GM19238 (cell line): ENCODE measurements around the gene RBM24.
"Not testable (repeated sequence)": the region's sequence is repeated elsewhere in the genome, so short reads cannot be mapped to it uniquely, and the experiment has no call there.

Experiments
- DNase-seq: peaks from one replicate; pipeline ENCODE4 v3.0.0; 2011; ENCODE audit warnings: low spot score; ENCODE audit not compliant: insufficient read length

RBM24 gene

DNA sequence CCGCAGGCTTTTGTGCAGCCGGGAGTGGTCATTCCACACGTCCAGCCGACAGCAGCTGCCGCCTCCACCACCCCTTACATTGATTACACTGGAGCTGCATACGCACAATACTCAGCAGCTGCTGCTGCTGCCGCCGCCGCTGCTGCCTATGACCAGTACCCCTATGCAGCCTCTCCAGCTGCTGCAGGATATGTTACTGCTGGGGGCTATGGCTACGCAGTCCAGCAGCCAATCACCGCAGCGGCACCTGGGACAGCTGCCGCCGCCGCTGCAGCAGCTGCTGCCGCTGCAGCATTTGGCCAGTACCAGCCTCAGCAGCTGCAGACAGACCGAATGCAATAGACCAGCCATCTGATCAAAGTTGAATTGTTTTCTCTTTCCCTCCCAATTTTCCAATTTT is 10.6 kb downstream of the RBM24 start:
- no peak for DNase-seq

DNA sequence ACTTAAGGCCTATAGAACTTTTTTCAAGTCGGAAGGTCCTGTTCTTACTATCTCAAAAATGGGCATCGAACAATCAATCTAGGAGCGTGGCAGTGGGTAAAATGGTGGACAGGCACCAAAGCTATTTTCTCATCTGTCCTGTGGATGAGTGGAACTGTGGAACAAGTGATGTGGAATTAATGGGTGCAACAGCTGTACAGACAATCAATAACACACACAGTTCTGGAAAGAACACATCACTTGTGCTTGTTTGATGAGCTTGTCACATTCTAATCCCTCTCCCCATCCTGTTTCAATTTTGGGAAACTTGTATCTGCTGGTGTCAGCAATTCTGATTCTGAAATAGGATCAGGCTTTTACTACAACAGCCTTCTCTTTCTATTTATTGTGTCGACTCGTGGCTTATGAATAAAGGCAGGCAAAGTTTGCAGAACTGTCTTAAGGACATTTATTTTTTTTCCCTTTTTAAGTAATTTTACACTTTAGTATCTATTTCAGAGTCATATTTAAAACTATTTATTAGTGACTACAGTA is 11.5 kb downstream of the RBM24 start:
- no peak for DNase-seq

DNA sequence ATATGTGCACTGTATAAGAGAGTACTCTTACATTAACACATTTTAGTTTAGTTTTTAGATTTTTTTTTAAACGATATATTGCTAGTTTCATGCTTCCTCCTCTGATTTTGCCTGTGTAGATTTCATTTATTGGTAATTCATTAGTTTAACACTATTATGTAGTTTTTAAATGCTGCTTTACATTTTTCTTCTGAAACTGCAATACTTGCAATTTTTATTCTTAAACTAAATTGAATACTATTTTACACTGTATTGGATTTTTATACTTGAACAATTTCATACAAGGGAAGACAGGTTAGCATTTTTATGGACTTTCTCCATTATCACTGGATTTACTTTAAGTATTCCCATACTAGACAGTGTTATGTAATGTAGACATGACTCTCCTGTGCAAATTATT is 12.2 kb downstream of the RBM24 start:
- DNase-seq, result no peak

DNA sequence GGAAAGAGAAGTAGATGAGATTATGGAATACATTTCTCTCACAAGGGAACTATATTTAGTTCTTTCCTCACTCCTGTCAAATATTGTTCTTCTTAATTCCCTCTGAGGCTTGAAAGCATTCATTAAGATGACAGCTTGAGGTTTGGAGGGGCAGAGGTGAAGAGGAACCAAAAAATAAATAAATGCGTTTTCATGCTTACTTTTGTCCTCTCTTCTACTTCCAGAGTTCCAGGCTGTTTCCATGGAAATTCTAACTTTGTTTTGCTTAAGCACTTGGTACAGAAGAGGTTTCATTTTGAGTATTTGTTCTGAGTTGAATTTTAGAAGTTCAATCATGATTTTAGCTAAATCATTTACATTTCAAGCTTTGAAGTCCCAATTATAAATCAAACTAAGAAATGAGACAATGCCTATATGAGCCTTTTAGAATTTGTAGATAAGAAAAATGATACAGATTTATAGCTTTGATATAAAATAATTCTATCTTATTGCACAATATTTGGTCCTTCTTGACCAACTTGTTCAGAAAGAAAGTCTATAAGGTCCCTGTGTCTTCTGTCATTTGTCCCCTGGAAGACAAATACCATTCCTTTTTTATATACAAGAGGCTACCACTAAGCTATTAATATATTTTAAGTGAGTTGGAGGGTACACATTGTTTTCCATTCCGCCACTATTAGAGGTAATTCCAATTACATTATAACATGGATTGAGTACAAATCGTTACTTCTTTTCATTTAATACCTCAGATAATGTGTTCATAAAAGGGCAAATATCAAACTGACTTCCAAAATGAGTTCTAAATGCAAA is 16.3 kb downstream of the RBM24 start:
- no peak for DNase-seq

DNA sequence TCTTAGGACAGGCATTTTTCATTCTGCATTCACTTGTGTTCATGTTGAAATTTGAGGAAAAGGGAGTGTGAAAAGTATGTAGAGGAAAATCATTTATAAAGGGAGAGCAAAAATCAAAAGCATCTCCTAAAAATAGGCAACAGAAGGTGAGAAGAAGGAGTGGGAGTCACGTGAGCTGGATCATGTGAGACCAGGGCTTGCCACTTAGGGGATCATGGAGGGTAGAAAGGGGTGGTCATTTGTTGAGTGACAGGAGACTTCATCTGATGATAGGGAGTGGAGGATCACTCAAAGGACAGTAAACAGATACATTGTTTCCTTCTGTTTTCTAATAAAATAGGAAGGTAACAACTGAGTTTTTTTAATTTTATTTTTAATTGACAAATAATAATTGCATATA is 17.1 kb downstream of the RBM24 start:
- no peak for DNase-seq

DNA sequence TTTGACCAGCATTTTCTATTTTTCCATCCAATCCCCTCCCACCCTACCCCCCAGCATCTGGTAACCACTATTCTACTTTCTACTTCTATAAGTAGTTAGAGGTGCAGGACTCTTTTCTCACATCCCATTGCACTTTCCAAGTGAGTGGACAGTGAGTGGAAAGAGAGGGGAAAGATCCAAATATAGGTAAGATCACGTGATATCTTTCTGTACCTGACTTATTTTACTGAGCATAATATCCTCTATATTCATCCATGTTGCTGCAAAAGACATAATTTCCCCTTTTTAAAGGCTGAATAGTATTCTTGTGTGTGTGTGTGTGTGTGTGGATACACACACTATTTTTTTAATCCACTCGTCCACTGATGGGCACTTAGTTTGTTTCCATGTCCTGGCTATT is 18.1 kb downstream of the RBM24 start:
- DNase-seq, result no peak

DNA sequence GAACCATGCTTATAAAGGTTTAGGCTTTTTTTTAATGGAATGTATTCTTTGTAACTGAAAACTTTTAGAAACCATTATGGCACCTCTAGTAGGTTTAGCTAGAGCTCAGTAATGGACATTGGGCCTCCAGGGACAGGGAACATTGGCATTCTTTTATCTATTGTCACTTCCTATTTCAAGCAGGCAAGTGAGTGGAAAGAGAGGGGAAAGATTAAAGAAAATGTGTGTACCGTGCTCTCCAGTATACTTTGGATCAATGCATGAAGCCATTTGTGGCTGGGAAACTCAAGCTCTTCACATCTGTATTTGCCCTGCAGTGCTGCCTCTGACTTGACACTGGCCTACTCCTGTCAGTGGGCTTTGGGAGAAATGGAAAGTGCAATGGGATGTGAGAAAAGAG is 18.6 kb downstream of the RBM24 start:
- no peak for DNase-seq

DNA sequence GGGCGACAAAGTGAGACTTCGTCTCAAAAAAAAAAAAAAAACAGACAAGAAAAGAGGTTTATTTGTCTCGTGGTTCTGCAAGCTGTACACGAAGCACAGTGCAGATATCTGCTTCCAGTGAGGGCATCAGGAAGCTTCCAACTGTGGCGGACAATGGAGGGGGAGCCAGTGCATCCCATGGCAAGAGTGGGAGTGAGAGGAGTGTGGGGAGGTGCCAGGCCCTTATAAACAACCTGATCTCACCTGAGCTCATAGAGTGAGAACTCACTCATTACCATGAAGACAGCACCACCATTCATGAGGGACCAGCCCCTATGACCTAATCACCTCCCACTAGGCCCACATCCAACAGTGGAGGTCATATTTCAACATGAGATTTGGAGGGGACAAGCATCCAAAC is 19.5 kb downstream of the RBM24 start:
- DNase-seq, result no peak

DNA sequence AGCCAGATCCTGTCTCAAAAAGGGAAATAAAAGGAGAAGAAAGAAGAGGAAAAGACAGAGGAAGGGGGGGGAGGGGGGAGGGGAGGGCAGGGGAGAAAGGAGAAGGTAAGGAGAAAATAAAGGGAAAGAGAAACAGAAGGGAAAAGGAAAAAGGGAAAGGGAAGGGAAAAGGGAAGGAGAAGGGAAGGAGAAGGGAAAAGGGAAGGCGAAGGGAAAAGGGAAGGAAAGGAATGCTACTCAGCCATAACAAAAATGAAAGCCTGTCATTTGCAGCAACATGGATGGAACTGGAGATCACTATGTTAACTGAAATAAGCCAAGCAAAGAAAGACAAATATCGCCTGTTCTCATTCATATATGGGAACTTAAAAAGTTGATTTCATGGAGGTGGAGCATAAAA is 22.3 kb downstream of the RBM24 start:
- DNase-seq, result no peak

DNA sequence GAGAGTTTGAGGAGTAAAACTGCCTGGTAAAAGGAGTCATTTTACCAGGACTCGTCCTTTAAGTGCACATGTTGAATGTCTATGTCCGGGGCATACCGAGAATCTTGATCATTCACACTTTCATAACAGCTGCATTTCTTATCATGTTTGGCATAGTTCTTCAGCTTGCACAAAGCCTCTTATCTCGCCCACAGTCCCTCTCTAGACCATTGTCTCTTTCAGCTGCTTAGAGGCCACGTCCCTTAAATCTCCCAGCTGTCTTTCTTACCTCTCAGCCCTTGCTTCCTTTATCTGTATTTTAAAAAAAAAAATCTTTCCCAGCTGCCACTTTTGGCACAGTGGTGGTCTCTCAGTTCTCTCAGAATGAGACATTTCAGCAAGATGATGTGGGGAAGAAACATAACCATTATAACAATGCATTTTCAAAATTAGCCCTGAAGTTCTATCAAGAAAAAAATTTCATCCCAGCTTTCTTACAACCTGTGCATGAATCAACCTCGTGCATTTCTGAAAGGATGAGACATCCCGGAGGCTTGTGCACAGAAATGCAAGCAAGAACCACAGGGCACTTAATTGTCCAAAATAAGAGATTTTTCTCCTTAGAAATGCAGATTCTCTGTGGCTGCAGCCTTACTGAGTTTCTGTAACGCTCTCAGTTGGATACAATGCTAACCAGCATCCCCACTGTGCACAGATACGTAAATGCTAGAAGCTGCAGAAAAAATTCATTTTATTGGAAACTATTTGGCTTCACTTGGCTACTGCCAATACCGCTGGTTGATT is 24.2 kb downstream of the RBM24 start:
- DNase-seq, result no peak

DNA sequence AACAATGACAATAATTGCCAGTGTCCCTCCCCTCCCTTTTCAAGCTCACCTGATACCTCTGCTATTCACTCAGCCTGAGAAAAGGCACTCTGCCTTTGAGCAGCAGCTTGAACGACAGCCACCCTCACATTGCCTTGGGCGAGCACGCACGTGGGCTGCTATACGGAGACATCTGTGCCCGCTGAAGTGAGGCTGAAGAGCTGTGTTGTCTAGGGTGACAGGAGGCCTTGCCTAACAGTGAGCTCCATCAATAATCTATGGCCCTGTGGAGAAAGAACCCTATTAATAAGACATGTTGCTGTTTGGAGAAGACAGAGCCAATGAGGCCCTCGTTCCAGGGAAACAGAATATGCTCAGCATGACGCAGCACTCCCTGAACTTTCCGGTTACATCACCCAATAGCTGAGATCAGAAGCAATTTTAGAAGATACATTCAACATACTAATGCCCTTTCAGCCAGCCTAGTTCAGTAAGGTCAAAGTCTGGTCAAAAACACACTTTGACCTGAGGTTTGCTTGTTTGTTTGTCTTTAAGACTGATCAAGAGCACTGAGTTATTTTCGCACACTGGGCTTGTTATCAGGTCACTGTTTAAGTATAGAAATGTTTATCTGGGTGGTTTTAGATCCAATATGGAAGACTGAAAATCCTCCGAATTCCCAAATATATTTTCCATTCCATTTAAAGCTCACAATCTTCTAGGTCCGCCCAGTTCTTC is 30.6 kb downstream of the RBM24 start:
- no peak for DNase-seq

DNA sequence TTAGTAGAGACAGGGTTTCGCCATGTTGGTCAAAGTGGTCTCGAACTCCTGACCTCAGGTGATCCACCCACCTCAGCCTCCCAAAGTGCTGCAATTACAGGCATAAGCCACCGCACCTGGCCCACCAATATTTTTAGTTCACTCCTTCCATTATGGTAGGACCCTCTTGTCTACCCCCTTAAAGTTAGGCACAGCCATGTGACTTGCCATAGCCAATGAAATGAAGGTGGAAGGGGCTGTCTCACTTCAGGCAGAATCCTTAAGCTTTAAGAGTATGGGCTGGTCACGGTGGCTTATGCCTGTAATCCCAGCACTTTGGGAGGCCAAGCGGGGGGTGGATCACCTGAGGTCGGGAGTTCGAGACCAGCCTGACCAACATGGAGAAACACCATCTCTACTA is 32.1 kb downstream of the RBM24 start:
- not testable (repeated sequence) for DNase-seq

DNA sequence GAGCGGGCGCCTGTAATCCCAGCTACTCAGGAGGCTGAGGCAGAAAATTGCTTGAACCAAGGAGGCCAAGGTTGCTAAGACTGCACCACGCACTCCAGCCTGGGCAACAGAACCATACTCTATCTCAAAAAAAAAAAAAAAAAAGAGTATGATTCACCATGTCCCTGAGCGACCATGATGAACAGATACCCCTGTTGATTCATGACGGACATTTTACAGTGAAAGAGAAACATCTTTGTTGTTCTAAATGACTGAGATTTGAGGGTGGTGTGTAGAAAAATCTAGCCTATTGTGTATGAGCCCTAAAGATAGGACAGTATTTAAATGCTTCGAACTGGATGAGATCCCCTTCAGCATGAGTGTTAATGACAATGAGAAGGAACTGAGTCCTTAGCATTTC is 32.8 kb downstream of the RBM24 start:
- no peak for DNase-seq

DNA sequence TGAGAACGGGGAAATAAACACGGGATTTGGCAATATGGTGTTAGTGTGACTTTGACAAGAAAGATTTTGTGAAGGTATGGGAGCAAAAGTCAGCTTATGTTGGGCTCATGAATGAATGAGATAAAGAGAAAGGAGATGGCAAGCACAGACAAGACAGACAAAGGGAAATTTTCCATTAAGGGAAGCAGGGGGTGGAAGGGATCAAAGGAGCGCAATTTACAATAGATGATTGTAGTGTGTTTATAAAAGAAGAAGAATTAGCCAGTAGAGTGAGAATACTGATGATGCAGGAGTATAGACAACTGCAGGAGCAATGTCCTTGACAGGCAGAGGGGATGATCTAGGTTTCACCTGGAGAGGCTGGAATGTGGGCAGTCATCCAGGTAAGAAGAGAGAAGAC is 34.1 kb downstream of the RBM24 start:
- no peak for DNase-seq

DNA sequence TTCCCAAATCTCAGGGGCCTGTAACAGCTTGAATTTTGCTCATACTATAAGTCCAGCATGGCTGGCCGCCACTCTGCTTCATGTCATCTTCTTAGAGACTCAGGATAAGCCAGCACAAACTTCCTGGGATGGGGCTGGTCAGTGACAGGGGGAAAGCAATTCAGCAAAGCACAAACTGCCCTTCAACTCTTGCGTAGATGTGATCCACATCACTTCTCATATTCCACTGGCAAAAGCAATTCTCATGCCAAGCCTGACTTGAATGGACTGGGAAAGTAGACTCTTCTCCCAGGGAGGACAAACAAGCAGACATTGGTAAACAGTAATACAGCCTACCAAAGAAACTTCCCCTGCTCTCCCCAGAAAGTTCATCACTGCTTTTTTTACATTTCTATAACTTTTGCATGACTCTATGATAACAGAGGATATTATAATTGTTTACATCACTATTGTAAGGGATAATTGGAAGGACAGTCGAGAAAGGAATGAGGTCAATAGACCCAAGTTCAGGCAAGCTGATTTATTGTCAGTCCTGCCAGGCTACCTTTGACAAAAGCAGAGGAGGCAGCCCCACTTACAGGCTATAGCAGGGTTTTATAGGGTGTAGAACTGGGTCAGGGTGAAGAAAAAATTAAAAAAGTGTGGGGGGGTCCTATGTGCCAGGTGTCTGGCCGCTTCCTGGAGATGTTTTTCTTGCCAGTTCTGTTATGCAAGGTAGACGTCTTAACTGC is 37.4 kb downstream of the RBM24 start:
- DNase-seq, result no peak

DNA sequence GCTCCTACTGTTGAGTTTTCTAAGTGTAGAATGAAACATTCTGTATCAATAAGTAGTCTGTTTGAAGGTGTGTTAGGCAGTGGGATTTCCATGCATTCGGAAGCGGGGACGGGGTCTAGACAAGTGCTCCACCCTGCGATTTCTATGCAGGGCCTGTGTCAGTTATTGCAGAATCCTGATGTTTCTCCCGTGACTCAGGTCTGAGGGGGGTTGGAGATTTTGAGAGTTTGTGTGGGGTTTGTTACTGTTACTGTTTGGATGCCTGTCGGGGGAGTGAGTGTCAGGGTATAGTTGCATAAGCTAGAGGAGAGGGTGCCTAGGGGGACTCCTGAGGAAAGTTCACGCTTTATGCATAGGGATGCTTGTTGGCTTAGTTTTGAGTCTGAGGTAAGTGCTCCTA is 39.1 kb downstream of the RBM24 start:
- DNase-seq, result not testable (repeated sequence)

DNA sequence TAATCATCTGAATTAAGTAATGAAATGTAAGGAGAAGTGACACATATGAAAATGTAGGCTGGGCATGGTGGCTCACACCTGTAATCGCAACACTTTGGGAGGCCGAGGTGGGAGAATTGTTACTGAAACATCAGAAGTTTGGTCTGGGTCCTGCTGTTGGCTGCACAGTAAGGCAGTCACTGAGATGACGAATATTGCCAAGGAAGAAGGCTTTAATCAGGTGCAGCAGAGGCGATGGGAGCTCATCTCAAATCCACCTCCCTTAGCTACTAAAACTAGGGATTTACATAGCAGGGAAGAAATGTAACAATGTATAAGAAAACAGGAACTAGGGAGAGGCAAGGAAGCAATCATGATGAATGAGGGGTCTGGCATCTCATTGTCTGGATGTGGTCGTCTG is 50.1 kb downstream of the RBM24 start:
- DNase-seq, result no peak

DNA sequence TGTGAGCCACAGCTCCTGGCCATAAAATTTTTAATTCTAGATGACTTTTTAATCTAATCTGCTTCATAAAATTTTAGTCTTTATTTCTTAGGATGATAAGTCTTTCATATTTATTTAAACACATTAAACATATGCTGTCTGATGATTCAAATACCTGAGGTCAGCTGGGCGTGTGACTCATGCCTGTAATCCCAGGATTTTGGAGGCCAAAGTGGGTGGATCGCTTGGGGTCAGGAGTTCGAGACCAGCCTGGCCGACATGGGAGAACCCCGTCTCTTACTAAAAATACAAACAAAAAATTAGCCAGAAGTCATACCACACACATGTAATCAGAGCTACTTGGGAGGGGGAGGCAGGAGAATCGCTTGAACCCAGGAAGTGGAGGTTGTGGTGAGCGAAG is 53.1 kb downstream of the RBM24 start:
- DNase-seq, result no peak

DNA sequence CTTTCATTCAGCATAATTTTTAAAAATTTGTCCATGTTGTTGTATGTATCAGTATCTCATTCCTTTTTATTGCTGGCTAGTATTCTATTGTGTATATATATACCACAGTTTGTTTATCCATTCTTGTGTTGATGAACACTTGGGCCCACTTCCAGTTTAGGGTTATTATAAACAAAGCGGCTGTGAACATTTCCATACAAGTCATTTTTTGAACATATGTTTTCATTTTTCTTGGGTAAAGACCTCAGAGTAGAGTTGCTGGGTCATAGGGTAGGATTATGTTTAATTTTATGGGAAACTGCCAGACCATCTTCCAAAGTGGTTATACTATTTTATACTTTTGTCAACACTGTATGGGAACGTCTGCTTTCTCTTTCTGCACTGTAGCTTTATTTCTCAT is 55.3 kb downstream of the RBM24 start:
- DNase-seq, result no peak

DNA sequence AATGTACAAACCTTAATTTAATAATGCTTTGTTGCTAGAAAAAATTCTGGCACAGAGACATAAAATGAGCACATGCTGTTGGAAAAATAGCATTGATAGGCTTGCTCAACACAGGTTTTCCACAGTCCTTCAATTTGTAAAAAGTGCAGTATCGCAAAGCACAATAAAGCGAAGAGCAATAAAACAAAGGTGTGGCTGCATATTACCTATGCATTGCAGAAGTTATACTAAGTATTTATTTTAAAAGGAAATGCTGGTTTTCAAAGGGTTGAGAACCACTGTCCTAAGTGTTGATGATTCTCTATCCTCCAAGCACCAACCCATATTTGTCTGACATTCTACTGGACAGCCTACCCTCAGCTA is 58.1 kb downstream of the RBM24 start:
- no peak for DNase-seq

DNA sequence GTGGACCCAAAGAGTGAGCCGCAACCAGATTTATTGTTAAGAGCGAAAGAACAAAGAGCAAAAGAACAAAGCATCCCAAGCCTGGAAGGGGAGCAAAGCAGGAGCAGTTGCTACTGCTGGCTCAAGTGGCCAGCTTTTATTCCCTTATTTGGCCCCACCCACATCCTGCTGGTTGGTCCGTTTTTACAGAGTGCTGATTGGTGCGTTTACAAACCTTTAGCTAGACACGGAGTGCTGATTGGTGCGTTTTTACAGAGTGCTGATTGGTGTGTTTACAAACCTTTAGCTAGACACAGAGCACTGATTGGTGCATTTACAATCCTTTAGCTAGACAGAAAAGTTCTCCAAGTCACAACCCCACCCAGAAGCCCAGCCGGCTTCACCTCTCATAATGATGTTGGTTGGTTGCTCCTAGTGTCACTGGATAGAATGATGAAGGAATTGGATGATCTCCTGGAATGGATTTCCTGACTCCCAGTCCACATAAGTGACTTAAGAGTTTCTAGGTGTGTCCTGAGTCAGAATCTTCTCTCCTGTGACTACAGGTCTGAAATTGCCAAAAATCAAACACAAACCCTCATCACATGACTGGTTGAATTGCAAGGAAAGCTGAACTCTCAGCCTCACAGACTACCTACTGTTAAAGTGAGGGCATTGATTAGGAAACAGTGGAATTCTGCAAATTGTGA is 60.1 kb downstream of the RBM24 start:
- DNase-seq, result no peak
